ENCODE results near the gene TMEM132A. TPM values are rescaled to one million over a fixed set of nuclear protein-coding genes. Genes with fewer than 3 reads are reported as not detected.

Gene TMEM132A, protein sequence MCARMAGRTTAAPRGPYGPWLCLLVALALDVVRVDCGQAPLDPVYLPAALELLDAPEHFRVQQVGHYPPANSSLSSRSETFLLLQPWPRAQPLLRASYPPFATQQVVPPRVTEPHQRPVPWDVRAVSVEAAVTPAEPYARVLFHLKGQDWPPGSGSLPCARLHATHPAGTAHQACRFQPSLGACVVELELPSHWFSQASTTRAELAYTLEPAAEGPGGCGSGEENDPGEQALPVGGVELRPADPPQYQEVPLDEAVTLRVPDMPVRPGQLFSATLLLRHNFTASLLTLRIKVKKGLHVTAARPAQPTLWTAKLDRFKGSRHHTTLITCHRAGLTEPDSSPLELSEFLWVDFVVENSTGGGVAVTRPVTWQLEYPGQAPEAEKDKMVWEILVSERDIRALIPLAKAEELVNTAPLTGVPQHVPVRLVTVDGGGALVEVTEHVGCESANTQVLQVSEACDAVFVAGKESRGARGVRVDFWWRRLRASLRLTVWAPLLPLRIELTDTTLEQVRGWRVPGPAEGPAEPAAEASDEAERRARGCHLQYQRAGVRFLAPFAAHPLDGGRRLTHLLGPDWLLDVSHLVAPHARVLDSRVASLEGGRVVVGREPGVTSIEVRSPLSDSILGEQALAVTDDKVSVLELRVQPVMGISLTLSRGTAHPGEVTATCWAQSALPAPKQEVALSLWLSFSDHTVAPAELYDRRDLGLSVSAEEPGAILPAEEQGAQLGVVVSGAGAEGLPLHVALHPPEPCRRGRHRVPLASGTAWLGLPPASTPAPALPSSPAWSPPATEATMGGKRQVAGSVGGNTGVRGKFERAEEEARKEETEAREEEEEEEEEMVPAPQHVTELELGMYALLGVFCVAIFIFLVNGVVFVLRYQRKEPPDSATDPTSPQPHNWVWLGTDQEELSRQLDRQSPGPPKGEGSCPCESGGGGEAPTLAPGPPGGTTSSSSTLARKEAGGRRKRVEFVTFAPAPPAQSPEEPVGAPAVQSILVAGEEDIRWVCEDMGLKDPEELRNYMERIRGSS
- 10 to 100 TPM; 45.0 to 55.6 (median 46.9) TPM for polyA plus RNA-seq (ENCODE audit: insufficient read length in 3 of 3)

DNA sequence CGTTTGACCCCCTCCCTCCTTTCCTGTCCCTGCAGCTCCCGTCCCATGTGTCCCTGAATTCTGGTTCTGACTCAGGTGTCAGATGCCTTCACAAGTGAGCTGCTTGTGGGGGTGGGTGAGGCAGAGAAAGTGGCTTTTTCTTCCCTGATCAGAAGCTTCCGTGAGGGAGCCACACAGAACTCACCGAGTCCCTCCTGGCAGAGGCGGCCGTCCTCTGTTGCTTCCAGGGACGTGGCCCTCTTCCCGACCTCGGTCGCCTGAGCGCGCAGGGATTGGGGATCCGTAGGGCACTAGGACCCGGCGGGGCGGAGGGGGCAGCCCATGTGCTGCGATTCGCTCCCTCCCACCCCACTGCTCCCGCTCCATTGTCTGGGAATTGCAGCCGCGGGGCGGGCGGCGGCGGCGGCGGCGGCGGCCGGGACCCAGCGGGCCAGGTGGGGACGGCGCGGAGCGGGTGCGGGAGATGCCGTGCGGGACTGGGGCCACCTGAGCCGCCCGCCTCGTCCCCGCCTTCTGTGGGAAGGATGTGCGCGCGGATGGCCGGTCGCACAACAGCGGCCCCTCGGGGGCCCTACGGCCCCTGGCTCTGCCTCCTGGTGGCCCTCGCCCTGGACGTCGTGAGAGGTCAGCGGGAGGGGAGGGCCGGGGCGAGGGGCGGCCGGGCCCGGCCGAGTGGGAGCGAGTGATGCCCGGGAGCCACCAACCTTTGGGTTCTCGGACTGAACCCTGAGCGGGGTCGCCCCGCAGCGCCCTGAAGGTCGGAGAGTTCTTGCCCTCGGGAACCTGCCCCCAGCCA is at the start of gene TMEM132A:
TMEM132A (plus strand) TSS at position 351 of the 796 bp plus-strand sequence; CDS start at position 525, 174 bp downstream.
- no peak for DNase-seq (ENCODE audit: low read depth in 3 of 3, low spot score in 2 of 3)

DNA sequence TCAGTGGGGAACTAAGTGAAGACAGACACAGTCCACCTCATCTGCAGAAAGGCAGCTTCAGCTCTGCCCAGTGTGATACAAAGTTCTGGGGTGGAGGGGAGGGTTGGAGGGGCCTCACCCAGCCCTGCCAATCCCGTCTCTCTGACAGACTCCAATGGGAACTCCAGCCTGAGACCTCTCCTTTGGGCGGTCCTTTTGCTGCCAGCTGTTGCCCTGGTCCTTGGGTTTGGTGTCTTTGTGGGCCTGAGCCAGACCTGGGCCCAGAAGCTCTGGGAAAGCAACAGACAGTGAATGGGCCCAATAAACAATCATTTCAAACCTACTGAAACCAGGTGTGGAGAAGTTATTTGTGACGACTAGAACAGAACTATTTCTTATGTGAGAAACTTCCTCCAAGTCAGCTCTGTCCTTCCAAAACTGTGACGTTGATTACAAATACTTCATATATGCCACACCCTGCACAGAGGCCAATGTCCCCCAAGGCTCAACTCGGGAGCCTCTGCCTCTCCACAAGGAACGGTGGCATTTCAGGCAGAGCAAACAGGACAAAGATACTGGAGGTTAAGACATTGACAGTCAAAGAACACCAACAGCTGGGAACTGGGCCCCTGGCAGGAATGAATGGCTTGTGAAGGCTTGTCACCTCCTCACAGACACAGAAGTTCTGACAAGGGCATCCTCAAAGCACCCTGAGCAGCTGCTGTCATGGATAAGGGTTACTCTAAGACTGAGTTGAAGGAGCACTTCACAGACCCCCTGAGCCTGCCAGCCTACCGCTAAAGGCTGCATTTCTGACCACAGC is 48.7 kb upstream of the TMEM132A start:
- DNase-seq (ENCODE audit: low read depth in 3 of 3, low spot score in 2 of 3), result no peak

DNA sequence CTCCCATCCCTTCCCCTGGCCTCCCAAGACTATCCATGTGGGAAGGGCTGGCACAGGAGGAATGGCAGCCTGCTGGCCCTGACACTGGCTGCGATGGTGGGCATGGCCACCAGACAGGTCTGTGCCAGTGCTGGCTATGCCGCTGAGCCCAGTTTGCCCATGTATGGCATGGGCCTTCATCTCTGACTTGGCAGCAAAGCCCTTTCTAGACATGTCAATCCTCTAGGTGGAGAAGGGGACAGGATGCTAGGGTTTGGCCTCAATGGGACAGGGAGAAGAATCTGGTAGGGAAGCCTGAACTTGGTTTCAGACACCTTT is 48.1 kb upstream of the TMEM132A start:
- DNase-seq (ENCODE audit: low read depth in 3 of 3, low spot score in 2 of 3), result no peak

DNA sequence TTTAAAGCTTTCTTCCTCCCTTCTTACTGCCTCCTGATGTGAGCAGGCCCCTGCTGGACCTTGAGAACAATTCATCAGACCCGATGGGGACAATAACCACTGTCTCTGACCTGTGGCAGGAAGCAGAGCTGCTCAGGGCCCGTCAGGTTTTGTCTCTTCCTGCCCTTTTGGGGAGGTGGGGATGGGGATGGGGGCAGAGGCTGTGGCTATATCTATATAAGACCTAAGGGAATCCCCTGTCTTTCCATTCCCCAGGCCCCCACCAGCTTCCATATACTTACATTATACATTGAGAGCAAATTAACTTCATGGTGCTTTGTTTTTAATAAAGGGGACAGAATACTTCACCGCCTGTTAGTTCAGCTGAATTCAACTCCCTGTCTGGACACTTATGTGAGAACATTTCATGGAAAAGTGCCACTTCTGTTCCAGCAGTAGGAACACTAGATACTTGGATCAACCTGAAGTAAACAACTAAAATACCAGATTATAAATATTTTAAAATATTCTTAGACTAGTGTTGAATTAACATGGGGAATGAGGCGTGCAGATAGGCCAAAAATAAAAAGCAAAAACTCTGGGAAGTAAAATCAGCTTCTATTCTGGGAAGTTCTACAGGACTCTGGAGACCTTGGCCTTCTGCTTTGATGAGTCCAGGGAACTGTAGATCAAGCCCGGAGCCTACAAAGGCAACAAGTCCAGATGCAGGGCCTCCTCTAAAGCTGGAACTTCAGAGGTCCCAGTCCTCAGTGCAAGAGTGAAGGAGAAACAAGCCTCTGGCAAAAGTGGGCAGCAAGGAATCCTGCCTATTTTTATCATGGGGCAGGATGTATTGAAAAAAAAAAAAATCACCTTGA is 45.8 kb upstream of the TMEM132A start:
- DNase-seq (ENCODE audit: low read depth in 3 of 3, low spot score in 2 of 3), result no peak

DNA sequence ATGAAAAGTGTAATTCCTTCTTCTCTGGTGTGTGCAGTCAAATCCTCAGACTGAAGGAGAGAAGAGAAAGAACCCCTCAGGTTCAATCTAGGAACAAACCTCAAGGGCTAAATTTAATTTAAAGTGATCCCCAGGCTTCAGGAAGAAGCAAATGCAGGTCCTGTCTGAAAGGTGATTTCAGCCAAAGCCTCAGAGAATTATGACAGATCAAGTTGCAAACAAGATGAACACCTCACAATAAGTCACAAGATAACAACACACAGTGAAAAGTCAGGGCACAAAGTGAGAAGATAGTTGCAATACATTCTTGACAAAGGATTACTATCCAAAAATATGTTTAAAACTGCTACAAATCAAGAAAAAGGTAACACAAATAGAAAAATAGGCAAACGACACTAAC is 45.2 kb upstream of the TMEM132A start:
- no peak for DNase-seq (ENCODE audit: low read depth in 3 of 3, low spot score in 2 of 3)

DNA sequence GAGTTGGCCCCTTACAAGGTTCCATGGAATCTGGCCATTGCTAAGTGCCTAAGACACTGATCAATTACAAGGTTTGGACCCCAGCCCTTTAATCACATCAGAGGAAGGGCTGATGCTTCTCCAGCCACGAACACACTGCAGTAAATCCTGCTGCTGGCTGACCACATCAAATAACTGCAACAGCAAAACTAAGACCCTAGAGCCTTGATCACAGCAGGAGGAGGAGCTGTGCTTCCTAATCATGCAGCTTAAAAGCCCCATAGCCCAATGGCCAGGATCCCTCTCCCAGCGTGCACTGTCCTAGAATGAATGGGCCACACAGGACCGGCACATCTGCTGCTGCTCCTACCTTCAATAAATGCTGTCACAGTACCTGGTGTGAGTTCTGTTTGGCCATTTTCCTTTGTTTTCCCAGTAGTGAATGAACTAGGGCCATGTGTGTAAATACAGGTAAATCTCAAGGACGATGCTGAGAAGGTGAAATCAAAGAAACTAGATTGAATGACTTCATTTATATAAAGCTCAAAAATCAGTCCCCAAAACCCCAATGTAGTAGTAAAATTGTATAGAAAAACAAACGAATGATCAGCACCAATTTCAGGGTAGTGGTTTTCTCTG is 44.2 kb upstream of the TMEM132A start:
- no peak for DNase-seq (ENCODE audit: low read depth in 3 of 3, low spot score in 2 of 3)

DNA sequence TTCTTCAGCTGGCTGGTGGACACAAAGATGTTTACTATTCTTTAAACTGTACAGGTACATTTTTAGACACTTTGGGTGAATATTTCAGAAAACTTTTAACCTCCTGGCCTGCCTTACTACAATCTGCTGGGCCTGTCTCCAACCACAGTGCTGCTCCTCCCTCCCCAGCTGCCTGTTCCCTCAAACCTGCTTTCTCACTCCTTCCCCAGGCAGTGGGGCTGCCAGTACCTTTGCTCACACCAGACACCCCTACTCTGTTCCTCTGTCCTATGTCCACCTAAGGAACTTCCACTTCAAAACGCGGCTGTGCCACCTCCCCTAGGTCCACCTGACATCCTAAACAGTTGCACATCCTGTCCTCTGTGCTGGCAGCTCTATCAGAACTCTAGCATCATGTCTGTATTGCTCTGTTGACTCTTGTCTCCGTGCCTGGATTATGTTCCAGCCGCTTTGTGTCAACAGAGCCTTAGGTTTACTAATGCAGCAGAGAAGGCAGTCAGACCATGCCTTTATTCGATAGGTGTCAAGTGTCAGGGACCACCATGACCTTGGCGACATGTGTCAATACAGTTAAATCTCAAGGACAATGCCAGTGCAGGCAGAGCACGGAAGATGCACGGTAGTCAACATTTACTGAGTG is 43.5 kb upstream of the TMEM132A start:
- no peak for DNase-seq (ENCODE audit: low read depth in 3 of 3, low spot score in 2 of 3)

DNA sequence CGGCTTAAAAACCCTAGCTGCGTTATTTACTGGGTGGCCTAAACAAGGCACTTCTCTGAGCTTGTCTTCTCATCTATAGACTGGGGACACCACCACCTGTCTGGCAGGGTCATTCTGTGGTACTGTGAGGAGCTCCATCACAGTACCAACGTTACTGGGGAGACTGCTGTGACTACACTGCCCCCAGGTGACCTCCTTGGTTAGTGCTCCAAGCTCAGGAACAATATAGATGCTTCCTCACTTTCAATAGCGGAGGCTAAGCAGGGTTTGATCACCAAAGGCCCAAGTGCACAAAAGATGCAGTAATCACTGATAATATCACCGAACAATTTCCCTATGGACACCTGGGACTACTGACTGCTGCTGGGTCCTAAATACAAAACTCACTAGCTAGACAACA is 36.7 kb upstream of the TMEM132A start:
- no peak for DNase-seq (ENCODE audit: low read depth in 3 of 3, low spot score in 2 of 3)

DNA sequence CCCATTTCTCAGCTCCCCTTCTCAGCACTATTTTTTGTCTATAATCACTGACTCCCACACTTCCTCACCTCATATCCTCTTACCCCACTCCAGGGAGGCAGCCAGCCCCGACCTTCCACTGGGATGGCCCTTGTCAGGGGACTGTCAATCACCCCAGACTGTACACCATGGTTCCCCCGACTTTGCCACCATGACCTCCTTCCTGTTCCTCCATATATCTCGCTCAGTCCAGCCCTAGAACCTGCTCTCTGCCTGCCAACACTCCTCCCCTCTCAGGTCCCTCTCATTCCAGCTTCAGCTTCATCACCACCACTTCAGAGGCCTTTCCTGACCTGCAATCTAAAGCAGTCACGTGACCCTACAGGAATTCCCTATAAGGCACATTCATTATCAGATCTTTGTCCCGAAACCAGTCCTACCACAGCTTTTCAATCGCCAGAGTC is 34.4 kb upstream of the TMEM132A start:
- no peak for DNase-seq (ENCODE audit: low read depth in 3 of 3, low spot score in 2 of 3)

DNA sequence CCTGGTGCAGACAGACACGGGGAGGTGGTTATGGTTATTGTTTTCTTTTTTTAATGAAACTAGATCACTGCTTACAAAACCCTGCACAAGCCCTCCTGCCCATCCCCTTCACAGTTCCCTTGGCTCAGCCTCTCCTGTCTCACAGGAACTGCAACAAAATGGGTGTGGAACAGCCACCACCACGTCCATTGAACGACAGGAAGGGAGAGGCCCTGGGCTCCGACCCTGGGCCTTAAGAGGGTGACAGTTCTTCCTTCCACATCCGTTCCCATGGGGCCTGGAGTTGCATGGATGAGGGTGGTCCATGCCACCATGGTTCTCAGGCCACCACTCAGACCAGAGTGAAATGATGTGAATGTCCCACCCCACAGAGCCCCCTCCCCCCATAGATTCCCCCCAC is 33.6 kb upstream of the TMEM132A start:
- DNase-seq (ENCODE audit: low read depth in 3 of 3, low spot score in 2 of 3), result no peak

DNA sequence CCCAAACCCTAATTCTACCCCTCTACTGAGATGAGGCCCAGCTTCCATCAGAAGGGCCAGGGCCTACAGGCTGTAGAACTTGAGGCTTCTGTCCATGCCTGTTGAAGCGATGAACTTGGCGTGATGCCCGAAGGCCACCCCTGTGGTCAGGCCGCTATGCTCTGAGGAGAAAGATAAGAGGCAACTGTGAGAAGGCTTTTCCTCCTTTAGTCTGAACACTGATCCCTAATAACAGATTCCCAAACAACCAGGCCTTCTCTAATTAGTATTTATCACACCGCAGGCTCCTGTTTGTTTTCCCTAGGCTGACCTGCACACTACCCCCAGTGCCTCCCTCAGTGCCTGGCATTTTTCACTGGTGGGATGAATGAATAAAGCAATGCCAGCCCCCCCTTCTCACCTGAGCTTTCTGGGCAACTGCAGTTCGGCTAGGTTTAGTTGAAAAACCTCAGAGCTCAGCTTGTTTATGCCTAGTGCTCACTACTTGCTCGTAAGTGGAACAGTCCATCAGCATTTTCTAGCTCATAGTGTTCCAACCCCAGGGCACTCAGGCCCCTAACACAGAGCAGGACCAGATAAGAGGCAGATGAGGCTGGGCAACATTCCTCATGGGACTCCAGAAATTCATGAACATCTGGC is 33.0 kb upstream of the TMEM132A start:
- DNase-seq (ENCODE audit: low read depth in 3 of 3, low spot score in 2 of 3), result no peak

DNA sequence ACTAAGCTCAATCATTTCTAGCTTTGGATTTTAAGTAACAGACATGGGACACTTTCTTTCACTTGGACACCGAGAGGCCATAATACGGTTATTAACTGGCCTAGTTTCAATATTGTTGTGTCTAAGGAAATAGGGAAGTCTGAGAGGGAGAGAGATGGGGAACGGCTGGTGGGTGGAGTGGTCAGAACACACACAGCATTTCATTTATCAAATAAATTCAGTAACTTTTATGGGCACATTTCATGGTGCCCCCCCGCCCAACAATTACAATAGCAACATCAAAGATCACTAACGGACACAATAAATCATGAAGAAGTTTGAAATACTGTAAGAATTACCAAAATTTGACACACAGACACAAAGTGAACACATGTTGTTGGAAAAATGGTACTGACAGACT is 28.6 kb upstream of the TMEM132A start:
- no peak for DNase-seq (ENCODE audit: low read depth in 3 of 3, low spot score in 2 of 3)

DNA sequence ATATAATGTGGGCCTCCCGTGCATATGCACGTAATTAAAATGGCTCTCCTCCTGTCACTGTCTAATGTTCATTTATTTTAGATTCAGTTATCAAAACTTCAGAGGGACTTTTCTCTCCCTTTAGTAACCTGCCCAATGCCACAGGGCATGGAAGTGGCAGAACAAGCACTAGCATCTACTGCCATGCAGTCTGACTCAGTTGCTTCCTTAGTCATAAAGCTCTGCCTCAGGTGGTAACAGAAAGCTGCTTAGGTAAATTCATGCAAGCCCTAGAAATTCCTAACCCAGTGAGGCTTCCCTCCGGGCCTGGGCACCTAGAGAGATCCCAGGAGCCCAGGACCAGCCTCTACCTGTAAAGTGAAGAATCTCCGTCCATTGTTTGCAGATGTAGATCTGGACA is 26.8 kb upstream of the TMEM132A start:
- no peak for DNase-seq (ENCODE audit: low read depth in 3 of 3, low spot score in 2 of 3)

DNA sequence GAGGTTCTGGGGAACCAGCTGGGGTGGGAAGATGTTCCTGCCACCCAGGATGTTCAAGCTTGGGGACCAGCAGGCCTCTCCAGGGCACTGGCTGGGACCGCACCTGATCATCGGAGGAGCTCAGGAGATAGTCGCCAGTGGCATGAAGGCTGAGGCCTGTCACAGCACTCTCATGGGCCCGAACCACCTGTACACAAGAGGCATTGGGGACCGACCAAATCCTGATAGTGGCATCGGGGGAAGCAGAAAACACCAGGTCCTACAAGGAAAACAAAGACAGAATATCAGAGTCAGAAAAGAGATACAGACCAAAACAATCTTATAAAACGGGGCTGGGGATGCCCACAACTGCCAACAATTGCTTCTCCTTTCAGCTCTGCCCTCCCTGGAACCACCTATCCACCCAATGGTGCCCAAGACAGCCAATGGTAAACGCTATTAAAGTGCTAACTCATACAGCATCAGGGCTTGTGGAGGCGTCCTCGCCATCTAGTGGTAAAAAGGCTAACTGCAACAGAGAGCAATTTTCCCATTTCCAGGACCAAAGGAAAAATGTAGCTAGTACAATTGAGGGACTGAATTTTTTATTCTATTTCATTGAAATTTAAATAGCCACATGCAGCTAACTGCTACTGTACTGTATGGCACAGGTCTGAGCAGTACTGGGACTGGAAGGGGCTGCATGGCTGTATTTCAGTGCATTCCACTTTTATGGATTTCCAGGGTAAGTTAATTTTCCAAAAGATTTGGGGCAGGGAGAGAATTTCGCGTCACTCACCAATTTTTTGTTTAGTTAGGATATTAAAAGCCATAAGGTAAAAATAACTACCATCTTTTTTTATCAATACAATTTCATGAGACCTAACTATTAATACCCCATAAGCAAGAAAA is 25.0 kb upstream of the TMEM132A start:
- DNase-seq (ENCODE audit: low read depth in 3 of 3, low spot score in 2 of 3), result no peak

DNA sequence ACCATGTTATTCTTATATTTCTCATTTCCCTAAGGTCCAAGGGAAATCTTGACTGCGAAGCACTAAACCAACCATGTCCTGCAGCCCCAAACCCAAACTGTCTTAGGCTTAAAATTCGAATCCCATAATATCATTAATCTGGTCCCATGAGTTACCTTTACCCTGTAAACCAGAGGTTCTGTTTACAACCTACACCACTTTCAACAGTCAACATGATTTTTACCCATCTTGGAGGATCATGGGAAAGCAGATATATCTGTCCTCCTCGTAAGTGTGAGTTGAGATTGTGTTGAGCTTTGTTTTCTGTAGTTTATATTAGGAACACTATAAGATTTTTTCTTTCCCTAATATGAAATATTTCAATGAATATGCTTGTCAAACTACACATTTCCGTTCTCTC is 24.3 kb upstream of the TMEM132A start:
- DNase-seq (ENCODE audit: low read depth in 3 of 3, low spot score in 2 of 3), result no peak

DNA sequence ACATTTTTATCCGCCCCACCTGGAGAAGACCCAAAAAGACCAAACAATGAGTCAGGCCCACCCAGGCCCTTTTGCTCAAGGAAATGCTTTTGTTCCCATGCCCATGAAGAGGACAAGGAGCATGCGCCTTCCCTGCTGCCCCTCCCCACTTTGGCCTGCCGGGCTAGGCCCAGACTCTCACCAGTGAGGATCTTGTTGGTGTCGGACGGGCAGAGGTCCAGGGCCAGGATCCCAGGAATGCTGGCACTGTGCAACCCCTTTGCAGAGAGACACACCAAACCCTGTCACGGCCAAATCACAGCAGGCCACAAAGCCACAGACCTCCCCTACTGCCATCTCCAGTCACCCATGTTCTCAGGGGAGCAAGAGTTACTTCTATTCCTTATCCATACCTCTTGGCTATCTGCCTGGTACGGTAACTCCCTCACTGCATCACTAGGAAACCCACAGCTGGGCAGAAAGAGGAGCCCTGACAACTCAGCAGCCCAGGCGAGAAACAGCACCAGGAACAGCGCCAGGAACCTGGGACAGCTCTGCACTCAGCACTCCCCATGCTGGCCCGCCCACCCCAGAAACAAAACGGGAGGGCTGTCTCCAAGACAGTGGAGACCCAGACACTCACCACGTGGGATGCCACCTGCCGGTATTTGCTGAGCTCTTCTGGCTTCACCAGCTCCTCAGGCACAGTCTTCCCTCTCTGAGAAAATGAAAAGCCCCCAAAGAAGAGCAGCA is 23.4 kb upstream of the TMEM132A start:
- DNase-seq (ENCODE audit: low read depth in 3 of 3, low spot score in 2 of 3), result no peak
